OCI-LY1 (cell line): ENCODE data around the gene MYEF2.

ENCODE experiments used
- H2AFZ ChIP-seq: fragments of 200-600 bp; sonication (generic), shearing (Covaris generic); 2 replicates; pipeline ENCODE4 v1.6.0; 2014; ENCODE audit warnings: antibody characterized with exemption, mild to moderate bottlenecking, low read length
- H3F3A ChIP-seq: fragments of 200-600 bp; sonication (generic), shearing (Covaris generic); 2 replicates; pipeline ENCODE4 v1.6.0; 2014; ENCODE audit warnings: mild to moderate bottlenecking, antibody characterized with exemption, low read length, moderate library complexity; ENCODE audit not compliant: insufficient read depth
- H3K27ac ChIP-seq: fragments of 200-600 bp; sonication (generic); 2 replicates; pipeline ENCODE4 v1.5.1; 2014; ENCODE audit warnings: low read length, mixed run types, mild to moderate bottlenecking, low read depth; ENCODE audit not compliant: poor library complexity, severe bottlenecking
- H3K27me3 ChIP-seq: fragments of 200-600 bp; sonication (generic); 2 replicates; pipeline ENCODE4 v1.6.0; 2014; ENCODE audit warnings: antibody characterized with exemption, mild to moderate bottlenecking, low read length, moderate library complexity; ENCODE audit not compliant: insufficient read depth
- H3K36me3 ChIP-seq: fragments of 200-600 bp; sonication (generic); 2 replicates; pipeline ENCODE4 v1.6.1; 2014; ENCODE audit warnings: mild to moderate bottlenecking, antibody characterized with exemption, low read length, moderate library complexity, mixed read lengths; ENCODE audit not compliant: insufficient read depth
- H3K4me1 ChIP-seq: fragments of 200-600 bp; sonication (generic); 2 replicates; pipeline ENCODE4 v1.5.1; 2014; ENCODE audit warnings: mild to moderate bottlenecking, low read length, moderate library complexity; ENCODE audit not compliant: insufficient read depth, severe bottlenecking
- H3K4me2 ChIP-seq: fragments of 200-600 bp; sonication (generic), shearing (Covaris generic); 2 replicates; pipeline ENCODE4 v1.6.1; 2014; ENCODE audit warnings: low read length
- H3K4me3 ChIP-seq: fragments of 200-600 bp; sonication (generic); 2 replicates; pipeline ENCODE4 v1.5.1; 2014; ENCODE audit warnings: low read length, low read depth, mild to moderate bottlenecking, mixed read lengths; ENCODE audit not compliant: poor library complexity, severe bottlenecking
- H3K79me2 ChIP-seq: fragments of 200-600 bp; shearing (Covaris generic); 2 replicates; pipeline ENCODE4 v1.6.1; 2016; ENCODE audit warnings: mixed run types, low read length, mixed read lengths; ENCODE audit not compliant: insufficient read depth
- H3K9ac ChIP-seq: fragments of 200-600 bp; sonication (generic), shearing (Covaris generic); 2 replicates; pipeline ENCODE4 v1.6.1; 2014; ENCODE audit warnings: mild to moderate bottlenecking, low read length, mixed read lengths
- H3K9me2 ChIP-seq: fragments of 200-600 bp; sonication (generic), shearing (Covaris generic); 2 replicates; pipeline ENCODE4 v1.6.1; 2014; ENCODE audit warnings: low read depth, mild to moderate bottlenecking, low read length, mixed read lengths
- H3K9me3 ChIP-seq: fragments of 200-600 bp; shearing (Covaris generic); 2 replicates; pipeline ENCODE4 v1.6.1; 2014; ENCODE audit warnings: low read length, mixed read lengths
- H4K20me1 ChIP-seq: fragments of 200-600 bp; sonication (generic), shearing (Covaris generic); 2 replicates; pipeline ENCODE4 v1.6.0; 2016; ENCODE audit warnings: mild to moderate bottlenecking, low read length; ENCODE audit not compliant: insufficient read depth
- EZH2 ChIP-seq: fragments of 200-600 bp; sonication (generic), shearing (Covaris generic); IDR thresholded peaks from 2 replicates; pipeline ENCODE4 v1.8.0; 2017; ENCODE audit warnings: borderline replicate concordance, mixed run types, mild to moderate bottlenecking, antibody characterized with exemption, low read length, moderate library complexity, mixed read lengths
- TF ChIP-seq, protein P1 (sequence below): fragments of 200-600 bp; sonication (generic), shearing (Covaris generic); IDR thresholded peaks from 2 replicates; pipeline ENCODE4 v1.5.1; 2017; ENCODE audit warnings: mild to moderate bottlenecking, antibody characterized with exemption, low read length, moderate library complexity, mixed read lengths

The MYEF2 gene

DNA sequence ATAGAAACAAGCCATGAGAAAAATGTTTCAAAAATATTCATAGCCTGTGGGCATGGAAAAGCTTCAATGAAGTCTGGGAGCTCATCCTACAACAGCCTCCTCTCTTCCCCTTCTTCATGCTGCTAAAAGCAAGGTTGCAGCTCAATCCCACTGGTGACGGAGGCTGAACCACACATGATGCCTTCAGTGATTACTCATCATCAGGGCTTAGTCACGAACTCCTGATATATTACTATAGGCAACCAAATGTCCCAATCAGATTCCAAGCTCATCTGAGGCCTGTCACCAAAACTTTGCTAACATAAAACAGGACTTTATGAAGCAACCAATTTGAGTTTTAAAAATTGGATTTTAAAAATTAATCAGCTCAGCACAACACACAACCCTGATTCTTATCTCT lies 81.3 kb downstream of the MYEF2 start:
- Histone ChIP-seq H4K20me1 (no peaks in the 10 kb centered on the region), H3K27me3 (no peaks in the 10 kb centered on the region), H3K36me3 (no peaks in the 10 kb centered on the region), H3K9ac (no peak overlapping the region), H3K9me2 (no peaks in the 10 kb centered on the region), H3K4me2 (no peak overlapping the region), H3K4me1 (no peaks in the 10 kb centered on the region), H2AFZ (no peak overlapping the region), H3K9me3 (no peaks in the 10 kb centered on the region), H3K4me3 (no peak overlapping the region), H3F3A (no peaks in the 10 kb centered on the region), H3K79me2 (no peaks in the 10 kb centered on the region), H3K27ac (no peak overlapping the region)
- no peak for TF ChIP-seq EZH2
- TF ChIP-seq, protein P1, sequence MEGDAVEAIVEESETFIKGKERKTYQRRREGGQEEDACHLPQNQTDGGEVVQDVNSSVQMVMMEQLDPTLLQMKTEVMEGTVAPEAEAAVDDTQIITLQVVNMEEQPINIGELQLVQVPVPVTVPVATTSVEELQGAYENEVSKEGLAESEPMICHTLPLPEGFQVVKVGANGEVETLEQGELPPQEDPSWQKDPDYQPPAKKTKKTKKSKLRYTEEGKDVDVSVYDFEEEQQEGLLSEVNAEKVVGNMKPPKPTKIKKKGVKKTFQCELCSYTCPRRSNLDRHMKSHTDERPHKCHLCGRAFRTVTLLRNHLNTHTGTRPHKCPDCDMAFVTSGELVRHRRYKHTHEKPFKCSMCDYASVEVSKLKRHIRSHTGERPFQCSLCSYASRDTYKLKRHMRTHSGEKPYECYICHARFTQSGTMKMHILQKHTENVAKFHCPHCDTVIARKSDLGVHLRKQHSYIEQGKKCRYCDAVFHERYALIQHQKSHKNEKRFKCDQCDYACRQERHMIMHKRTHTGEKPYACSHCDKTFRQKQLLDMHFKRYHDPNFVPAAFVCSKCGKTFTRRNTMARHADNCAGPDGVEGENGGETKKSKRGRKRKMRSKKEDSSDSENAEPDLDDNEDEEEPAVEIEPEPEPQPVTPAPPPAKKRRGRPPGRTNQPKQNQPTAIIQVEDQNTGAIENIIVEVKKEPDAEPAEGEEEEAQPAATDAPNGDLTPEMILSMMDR: no peak

DNA sequence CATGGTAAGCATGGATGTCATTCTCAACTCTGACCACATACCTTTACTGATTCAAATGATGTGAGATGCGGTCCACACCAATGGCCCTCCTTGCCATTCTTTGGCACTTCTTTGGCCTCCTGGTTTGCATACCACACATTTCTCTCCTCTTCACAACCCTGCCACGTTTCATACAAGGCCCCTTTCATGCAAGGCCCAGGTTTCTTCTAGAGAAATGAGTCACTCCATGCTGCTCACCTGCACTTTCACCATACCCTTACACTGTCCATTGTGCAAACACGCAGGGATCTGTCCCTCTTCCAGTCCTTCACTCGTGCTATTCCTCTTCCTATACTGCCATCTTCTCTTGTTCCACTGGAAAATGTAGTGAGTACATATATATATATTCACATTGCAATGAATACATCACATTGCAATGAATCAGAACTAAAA lies 81.7 kb downstream of the MYEF2 start:
- H3F3A ChIP-seq: no peaks in the 10 kb centered on the region

DNA sequence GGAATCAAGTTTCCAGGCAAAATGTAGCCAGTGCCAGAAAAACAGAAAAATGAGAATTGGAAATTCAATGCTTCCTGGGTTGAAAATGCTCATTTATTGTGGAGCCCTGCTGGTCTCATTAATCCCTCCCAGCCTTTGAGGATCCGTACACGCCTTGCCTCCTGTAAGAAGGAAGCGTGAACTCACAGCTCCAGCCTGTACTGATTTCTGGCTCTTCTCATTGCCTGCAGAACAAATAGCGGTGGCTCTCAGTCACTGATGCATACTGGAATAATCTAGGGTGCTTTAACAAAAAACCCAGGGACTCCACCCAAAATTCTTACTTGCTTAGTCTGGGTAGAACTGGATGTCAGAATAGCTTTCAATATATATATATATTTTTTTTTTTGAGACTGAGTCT lies 86.6 kb downstream of the MYEF2 start:
- Histone ChIP-seq H3K4me3 (no peak overlapping the region), H3K9ac (no peak overlapping the region)
- TF ChIP-seq EZH2: no peak
- TF ChIP-seq, protein P1: no peak

More for the DNA sequence above, 81.7 kb downstream of the MYEF2 start:
- Histone ChIP-seq H2AFZ (no peak overlapping the region), H4K20me1 (no peaks in the 10 kb centered on the region), H3K27ac (no peak overlapping the region), H3K9me3 (no peaks in the 10 kb centered on the region), H3K4me3 (no peak overlapping the region), H3K27me3 (no peaks in the 10 kb centered on the region), H3K4me2 (no peak overlapping the region), H3K4me1 (no peaks in the 10 kb centered on the region), H3K36me3 (no peaks in the 10 kb centered on the region), H3K79me2 (no peaks in the 10 kb centered on the region), H3K9me2 (no peaks in the 10 kb centered on the region), H3K9ac (no peak overlapping the region)
- no peak for TF ChIP-seq EZH2
- TF ChIP-seq, protein P1: no peak

More for the DNA sequence above, 86.6 kb downstream of the MYEF2 start:
- H3K4me1 ChIP-seq: no peaks in the 10 kb centered on the region
- no peaks in the 10 kb centered on the region for H3K27me3 ChIP-seq
- H2AFZ ChIP-seq: no peak overlapping the region
- H3K4me2 ChIP-seq: no peak overlapping the region
- H3K9me2 ChIP-seq: no peaks in the 10 kb centered on the region
- H3K27ac ChIP-seq: no peak overlapping the region
- no peaks in the 10 kb centered on the region for H3K9me3 ChIP-seq
- H3K36me3 ChIP-seq: no peaks in the 10 kb centered on the region
- no peaks in the 10 kb centered on the region for H3K79me2 ChIP-seq
- H4K20me1 ChIP-seq: no peaks in the 10 kb centered on the region
- no peaks in the 10 kb centered on the region for H3F3A ChIP-seq
